ENCODE measurements around the gene KANSL1.

Gene KANSL1

GRCh38 chr17:45994987-45995386 is 198.2 kb downstream of the KANSL1 start:
- TF ChIP-seq CEBPB (IDR thresholded peaks at IDR 0.05) (no peak), REST (IDR thresholded peaks at IDR 0.05; ENCODE audit: low read depth) (no peak), FOXM1 (IDR thresholded peaks at IDR 0.05; ENCODE audit: borderline replicate concordance, low read depth) (no peak), TEAD4 (IDR thresholded peaks at IDR 0.05) (no peak), MAX (IDR thresholded peaks at IDR 0.05) (no peak), CREB1 (IDR thresholded peaks at IDR 0.05; ENCODE audit: low read depth) (no peak), TAF1 (IDR thresholded peaks at IDR 0.05; ENCODE audit: low read depth) (no peak), USF1 (IDR thresholded peaks at IDR 0.05) (no peak), YY1 (IDR thresholded peaks at IDR 0.05; ENCODE audit: low read depth) (no peak), NFIC (IDR thresholded peaks at IDR 0.05) (no peak)

- no peak for TF ChIP-seq FOXM1 (IDR thresholded peaks at IDR 0.05; ENCODE audit: borderline replicate concordance, low read depth)
- no peak for TF ChIP-seq TEAD4 (IDR thresholded peaks at IDR 0.05)
- TF ChIP-seq EP300 (IDR thresholded peaks at IDR 0.05; ENCODE audit: borderline replicate concordance), result no peak
- TF ChIP-seq CEBPB (IDR thresholded peaks at IDR 0.05), result no peak
- no peak for TF ChIP-seq CREB1 (IDR thresholded peaks at IDR 0.05; ENCODE audit: low read depth)
- TF ChIP-seq MAX (IDR thresholded peaks at IDR 0.05), result no peak
- TF ChIP-seq USF1 (IDR thresholded peaks at IDR 0.05), result no peak
- TF ChIP-seq NFIC (IDR thresholded peaks at IDR 0.05), result no peak
Observed at GRCh38 chr17:45993962-45994627, 199.1 kb downstream of the KANSL1 start.

GRCh38 chr17:45992904-45993303 is 200.3 kb downstream of the KANSL1 start:
- TF ChIP-seq ZBTB7A (IDR thresholded peaks at IDR 0.05; ENCODE audit: low read depth) (no peak), CREB1 (IDR thresholded peaks at IDR 0.05; ENCODE audit: low read depth) (no peak), RAD21 (IDR thresholded peaks at IDR 0.05; ENCODE audit: low read depth) (no peak), REST (IDR thresholded peaks at IDR 0.05; ENCODE audit: low read depth) (no peak), NFIC (IDR thresholded peaks at IDR 0.05) (no peak), YY1 (IDR thresholded peaks at IDR 0.05; ENCODE audit: low read depth) (no peak), CEBPB (IDR thresholded peaks at IDR 0.05) (no peak), TEAD4 (IDR thresholded peaks at IDR 0.05) (no peak), FOXM1 (IDR thresholded peaks at IDR 0.05; ENCODE audit: borderline replicate concordance, low read depth) (no peak), TAF1 (IDR thresholded peaks at IDR 0.05; ENCODE audit: low read depth) (no peak), MAX (IDR thresholded peaks at IDR 0.05) (no peak), TCF12 (IDR thresholded peaks at IDR 0.05; ENCODE audit: low read depth) (no peak), EP300 (IDR thresholded peaks at IDR 0.05; ENCODE audit: borderline replicate concordance) (no peak), EGR1 (IDR thresholded peaks at IDR 0.05) (no peak), USF1 (IDR thresholded peaks at IDR 0.05) (no peak)

- TF ChIP-seq EGR1 (IDR thresholded peaks at IDR 0.05) (no peak), FOXM1 (IDR thresholded peaks at IDR 0.05; ENCODE audit: borderline replicate concordance, low read depth) (no peak), CEBPB (IDR thresholded peaks at IDR 0.05) (no peak), NFIC (IDR thresholded peaks at IDR 0.05) (no peak), TCF12 (IDR thresholded peaks at IDR 0.05; ENCODE audit: low read depth) (no peak), CREB1 (IDR thresholded peaks at IDR 0.05; ENCODE audit: low read depth) (no peak), TAF1 (IDR thresholded peaks at IDR 0.05; ENCODE audit: low read depth) (no peak), RAD21 (IDR thresholded peaks at IDR 0.05; ENCODE audit: low read depth) (no peak), YY1 (IDR thresholded peaks at IDR 0.05; ENCODE audit: low read depth) (no peak), ZBTB7A (IDR thresholded peaks at IDR 0.05; ENCODE audit: low read depth) (no peak), TEAD4 (IDR thresholded peaks at IDR 0.05) (no peak), USF1 (IDR thresholded peaks at IDR 0.05) (no peak), EP300 (IDR thresholded peaks at IDR 0.05; ENCODE audit: borderline replicate concordance) (no peak)
Observed at GRCh38 chr17:45992175-45992574, 201.1 kb downstream of the KANSL1 start.
